Loucy (cell line): ENCODE results near the gene ARL2BP.

ENCODE experiments used
- H2AFZ ChIP-seq: fragments of 200-600 bp; sonication (generic); 2 replicates; pipeline ENCODE4 v1.6.0; 2016; ENCODE audit warnings: antibody characterized with exemption, mild to moderate bottlenecking, low read length, moderate library complexity
- H3F3A ChIP-seq: fragments of 200-600 bp; 2 replicates; pipeline ENCODE4 v1.6.0; 2016; ENCODE audit warnings: antibody characterized with exemption, low read depth, mild to moderate bottlenecking
- H3K27me3 ChIP-seq: fragments of 200-600 bp; sonication (generic); 2 replicates; pipeline ENCODE4 v1.6.1; 2014; ENCODE audit warnings: low read length, mild to moderate bottlenecking; ENCODE audit not compliant: insufficient read depth, poor library complexity, severe bottlenecking
- H3K36me3 ChIP-seq: fragments of 200-600 bp; sonication (generic); 2 replicates; pipeline ENCODE4 v1.6.1; 2016; ENCODE audit warnings: low read length; ENCODE audit not compliant: insufficient read depth
- H3K4me1 ChIP-seq: fragments of 200-600 bp; sonication (generic); 2 replicates; pipeline ENCODE4 v1.5.1; 2014; ENCODE audit warnings: low read length, mild to moderate bottlenecking; ENCODE audit not compliant: insufficient read depth, poor library complexity, severe bottlenecking
- H3K4me2 ChIP-seq: fragments of 200-600 bp; sonication (generic); 2 replicates; pipeline ENCODE4 v1.6.0; 2014; ENCODE audit warnings: antibody characterized with exemption, low read length, low read depth, mild to moderate bottlenecking; ENCODE audit not compliant: poor library complexity, severe bottlenecking
- H3K4me3 ChIP-seq: fragments of 200-600 bp; sonication (generic); 2 replicates; pipeline ENCODE4 v1.5.1; 2014; ENCODE audit warnings: low read length, mild to moderate bottlenecking, mixed read lengths; ENCODE audit not compliant: poor library complexity, severe bottlenecking
- H3K79me2 ChIP-seq: fragments of 200-600 bp; sonication (generic); 2 replicates; pipeline ENCODE4 v1.6.1; 2014; ENCODE audit warnings: low read length; ENCODE audit not compliant: insufficient read depth
- H3K9ac ChIP-seq: fragments of 200-600 bp; sonication (generic); 2 replicates; pipeline ENCODE4 v1.6.0; 2014; ENCODE audit warnings: mild to moderate bottlenecking, low read depth, low read length, moderate library complexity; ENCODE audit not compliant: poor library complexity, severe bottlenecking
- H3K9me2 ChIP-seq: fragments of 200-600 bp; sonication (generic); replicated peaks from 2 replicates; pipeline ENCODE4 v1.6.1; 2016; ENCODE audit warnings: low read depth, low read length, mixed read lengths
- H3K9me3 ChIP-seq: fragments of 200-600 bp; sonication (generic); 2 replicates; pipeline ENCODE4 v1.6.1; 2014; ENCODE audit warnings: mild to moderate bottlenecking, antibody characterized with exemption, low read length, low read depth; ENCODE audit not compliant: insufficient read depth
- H4K20me1 ChIP-seq: fragments of 200-600 bp; sonication (generic); 2 replicates; pipeline ENCODE4 v1.6.0; 2014; ENCODE audit warnings: antibody characterized with exemption, low read length, mild to moderate bottlenecking; ENCODE audit not compliant: insufficient read depth, poor library complexity, severe bottlenecking
- EZH2phosphoT487 ChIP-seq: fragments of 200-600 bp; IDR thresholded peaks from 2 replicates; pipeline ENCODE4 v1.6.1; 2018; ENCODE audit warnings: antibody characterized with exemption, mild to moderate bottlenecking, moderate library complexity, borderline replicate concordance
- TF ChIP-seq, protein P1 (sequence below): fragments of 200-600 bp; sonication (generic); conservative IDR thresholded peaks from 2 replicates; pipeline ENCODE4 v1.5.1; 2014; ENCODE audit warnings: mild to moderate bottlenecking, antibody characterized with exemption, low read length

Gene ARL2BP

GRCh38 chr16:57258226-57258909 is 13.3 kb downstream of the ARL2BP start:
- no peak overlapping the region for H2AFZ ChIP-seq
- no peaks in the 10 kb centered on the region for H3F3A ChIP-seq
- H4K20me1 ChIP-seq = no peaks in the 10 kb centered on the region
- H3K79me2 ChIP-seq = no peaks in the 10 kb centered on the region
- TF ChIP-seq, protein P1, sequence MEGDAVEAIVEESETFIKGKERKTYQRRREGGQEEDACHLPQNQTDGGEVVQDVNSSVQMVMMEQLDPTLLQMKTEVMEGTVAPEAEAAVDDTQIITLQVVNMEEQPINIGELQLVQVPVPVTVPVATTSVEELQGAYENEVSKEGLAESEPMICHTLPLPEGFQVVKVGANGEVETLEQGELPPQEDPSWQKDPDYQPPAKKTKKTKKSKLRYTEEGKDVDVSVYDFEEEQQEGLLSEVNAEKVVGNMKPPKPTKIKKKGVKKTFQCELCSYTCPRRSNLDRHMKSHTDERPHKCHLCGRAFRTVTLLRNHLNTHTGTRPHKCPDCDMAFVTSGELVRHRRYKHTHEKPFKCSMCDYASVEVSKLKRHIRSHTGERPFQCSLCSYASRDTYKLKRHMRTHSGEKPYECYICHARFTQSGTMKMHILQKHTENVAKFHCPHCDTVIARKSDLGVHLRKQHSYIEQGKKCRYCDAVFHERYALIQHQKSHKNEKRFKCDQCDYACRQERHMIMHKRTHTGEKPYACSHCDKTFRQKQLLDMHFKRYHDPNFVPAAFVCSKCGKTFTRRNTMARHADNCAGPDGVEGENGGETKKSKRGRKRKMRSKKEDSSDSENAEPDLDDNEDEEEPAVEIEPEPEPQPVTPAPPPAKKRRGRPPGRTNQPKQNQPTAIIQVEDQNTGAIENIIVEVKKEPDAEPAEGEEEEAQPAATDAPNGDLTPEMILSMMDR = no peak
- no peak for TF ChIP-seq EZH2phosphoT487
- no peaks in the 10 kb centered on the region for H3K36me3 ChIP-seq
- no peaks in the 10 kb centered on the region for H3K4me1 ChIP-seq
- no peaks in the 10 kb centered on the region for H3K9me3 ChIP-seq
- H3K9me2 ChIP-seq = no peaks in the 10 kb centered on the region
- H3K9ac ChIP-seq = no peak overlapping the region
- H3K4me3 ChIP-seq = no peak overlapping the region
- H3K4me2 ChIP-seq = no peak overlapping the region
- no peaks in the 10 kb centered on the region for H3K27me3 ChIP-seq

DNA sequence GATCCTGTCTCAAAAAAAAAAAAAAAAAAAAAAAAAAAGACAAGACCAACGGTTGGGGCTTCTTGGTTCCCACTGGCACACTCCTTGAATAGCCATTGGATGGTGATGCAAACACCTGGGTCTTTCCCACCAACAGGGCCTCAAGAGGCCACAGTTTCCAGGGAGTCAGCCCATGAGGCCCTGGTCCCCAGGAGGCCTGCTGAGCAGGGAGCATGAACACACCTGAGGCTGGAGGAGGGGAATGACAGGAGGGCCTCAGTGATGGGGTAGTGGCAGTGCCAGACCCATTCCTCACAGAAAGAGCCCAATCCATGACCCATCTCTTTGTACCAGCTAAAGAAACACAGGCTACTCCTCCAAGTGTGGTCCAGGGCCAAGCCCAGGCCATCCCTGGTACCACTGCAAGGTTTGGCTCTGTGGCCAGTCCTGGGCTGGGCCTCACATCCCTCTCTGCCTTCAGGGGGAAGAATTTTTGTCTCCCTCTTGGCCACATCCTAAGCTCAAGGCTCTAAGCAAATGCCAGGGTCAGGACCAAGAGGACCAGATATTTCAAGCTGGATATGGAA is 13.9 kb downstream of the ARL2BP start:
- H3K4me3 ChIP-seq = no peak overlapping the region
- H4K20me1 ChIP-seq = no peaks in the 10 kb centered on the region
- H3K9ac ChIP-seq = no peak overlapping the region
- H3K27me3 ChIP-seq = no peaks in the 10 kb centered on the region
- no peaks in the 10 kb centered on the region for H3K4me1 ChIP-seq
- H3K36me3 ChIP-seq = no peaks in the 10 kb centered on the region
- no peaks in the 10 kb centered on the region for H3K9me2 ChIP-seq
- H3F3A ChIP-seq = no peaks in the 10 kb centered on the region
- H3K79me2 ChIP-seq = no peaks in the 10 kb centered on the region
- TF ChIP-seq, protein P1 = no peak
- no peak for TF ChIP-seq EZH2phosphoT487
- no peak overlapping the region for H3K4me2 ChIP-seq
- no peak overlapping the region for H2AFZ ChIP-seq
- H3K9me3 ChIP-seq = no peaks in the 10 kb centered on the region

DNA sequence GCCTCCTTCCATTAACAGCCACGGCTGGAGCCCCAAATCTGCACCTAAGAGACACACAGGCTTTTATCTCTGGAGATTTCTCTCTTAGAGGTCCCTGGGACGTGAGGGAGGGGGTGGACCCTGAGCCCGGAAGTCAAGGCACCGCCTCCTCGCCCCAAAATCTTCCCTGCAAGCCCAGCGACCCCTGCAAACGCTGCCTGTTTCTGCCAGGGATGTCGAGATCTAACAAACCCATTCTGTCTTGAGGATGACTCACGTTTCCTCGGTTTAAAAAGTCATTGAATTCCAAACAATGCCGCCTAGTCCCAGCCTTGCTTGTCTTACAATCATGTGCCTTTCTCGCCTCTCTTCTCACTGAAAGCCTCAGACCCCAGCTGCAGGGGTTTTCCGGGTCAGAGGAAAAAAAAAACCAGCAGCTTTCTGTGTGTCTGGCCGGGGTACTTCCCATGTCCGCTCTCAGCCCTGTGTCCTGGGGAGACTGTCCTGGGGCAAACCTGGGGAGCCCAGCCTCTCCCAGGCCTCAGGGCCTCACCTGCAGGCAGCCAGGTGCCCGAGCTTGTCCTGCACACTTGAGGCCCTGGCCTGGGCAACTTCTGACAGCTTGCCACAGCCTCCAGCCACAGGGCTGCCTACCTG is 15.4 kb downstream of the ARL2BP start:
- Histone ChIP-seq H3F3A (no peaks in the 10 kb centered on the region), H3K27me3 (no peaks in the 10 kb centered on the region), H3K4me3 (no peak overlapping the region), H3K36me3 (no peaks in the 10 kb centered on the region), H4K20me1 (no peaks in the 10 kb centered on the region), H3K9ac (no peak overlapping the region), H3K4me1 (no peaks in the 10 kb centered on the region), H2AFZ (0 out of 2 replicates have a peak overlapping the region, but pooled peaks have one; percentile 21), H3K4me2 (no peak overlapping the region), H3K9me2 (no peaks in the 10 kb centered on the region), H3K79me2 (no peaks in the 10 kb centered on the region), H3K9me3 (no peaks in the 10 kb centered on the region)
- TF ChIP-seq, protein P1 = no peak
- TF ChIP-seq EZH2phosphoT487 = no peak
